ENCODE data around the gene HS3ST2.
"Not testable (repeated sequence)": the region's sequence is repeated elsewhere in the genome, so short reads cannot be mapped to it uniquely, and the experiment has no call there.

The HS3ST2 gene

GRCh38 chr16:22885951-22886350 is 72.0 kb downstream of the HS3ST2 start:
- no peak for DNase-seq

- DNase-seq: no peak
These were observed 73.0 kb downstream of the HS3ST2 start for GRCh38 chr16:22886927-22887326.

GRCh38 chr16:22887445-22887844 is 73.5 kb downstream of the HS3ST2 start:
- DNase-seq: no peak

GRCh38 chr16:22888791-22889190 is 74.8 kb downstream of the HS3ST2 start:
- no peak for DNase-seq

GRCh38 chr16:22890976-22891375 is 77.0 kb downstream of the HS3ST2 start:
- DNase-seq: no peak

GRCh38 chr16:22897184-22897583 is 83.2 kb downstream of the HS3ST2 start:
- no peak for DNase-seq

GRCh38 chr16:22898131-22898530 is 84.2 kb downstream of the HS3ST2 start:
- DNase-seq: no peak

- DNase-seq: peak; percentile 14
These were observed 84.9 kb downstream of the HS3ST2 start for GRCh38 chr16:22898874-22899348.

- not testable (repeated sequence) for DNase-seq
These were observed 85.6 kb downstream of the HS3ST2 start for GRCh38 chr16:22899567-22899966.

- DNase-seq: no peak
These were observed 86.9 kb downstream of the HS3ST2 start for GRCh38 chr16:22900863-22901262.

GRCh38 chr16:22901563-22901962 is 87.6 kb downstream of the HS3ST2 start:
- DNase-seq: no peak

- no peak for DNase-seq
These were observed 89.8 kb downstream of the HS3ST2 start for GRCh38 chr16:22903716-22904115.

- DNase-seq: no peak
These were observed 98.7 kb downstream of the HS3ST2 start for GRCh38 chr16:22912654-22913053.

- DNase-seq: no peak
These were observed 101.0 kb downstream of the HS3ST2 start for GRCh38 chr16:22915003-22915402.

GRCh38 chr16:22923491-22923890 is 109.5 kb downstream of the HS3ST2 start:
- no peak for DNase-seq

GRCh38 chr16:22924492-22924891 is 110.5 kb downstream of the HS3ST2 start:
- no peak for DNase-seq

GRCh38 chr16:22926105-22926751 is 112.3 kb downstream of the HS3ST2 start:
- no peak for DNase-seq

GRCh38 chr16:22927306-22927705 is 113.3 kb downstream of the HS3ST2 start:
- no peak for DNase-seq

GRCh38 chr16:22928882-22929435 is 115.0 kb downstream of the HS3ST2 start:
- DNase-seq: no peak

GRCh38 chr16:22929461-22929860 is 115.5 kb downstream of the HS3ST2 start:
- DNase-seq: no peak

GRCh38 chr16:22932032-22932771 is 118.2 kb downstream of the HS3ST2 start:
- DNase-seq: no peak

GRCh38 chr16:22933173-22933572 is 119.2 kb downstream of the HS3ST2 start:
- DNase-seq: no peak

- DNase-seq: no peak
These were observed 120.8 kb downstream of the HS3ST2 start for GRCh38 chr16:22934786-22935185.

GRCh38 chr16:22937169-22937568 is 123.2 kb downstream of the HS3ST2 start:
- DNase-seq: no peak
